ENCODE results near the gene TAC3.

GRCh38 chr12:57055824-57056223, 39.5 kb upstream of the TAC3 start:
- TF ChIP-seq CTCF (conservative IDR thresholded peaks at IDR 0.05; ENCODE audit: low read depth, low read length) (no peak), POLR2A (IDR thresholded peaks at IDR 0.05; ENCODE audit: low read depth, low read length) (no peak), USF2 (IDR thresholded peaks at IDR 0.05; ENCODE audit: low read depth, low read length) (no peak), RAD21 (IDR thresholded peaks at IDR 0.05; ENCODE audit: low read length) (no peak), FOS (IDR thresholded peaks at IDR 0.05; ENCODE audit: low read depth, low read length) (no peak), RFX5 (IDR thresholded peaks at IDR 0.05; ENCODE audit: low read depth, low read length) (no peak)
